ENCODE data around the gene UBA7.

UBA7 gene

GRCh38 chr3:49844464-49845183, 30.9 kb upstream of the UBA7 start:
- no peaks in the 10 kb centered on the region for H3K27me3 ChIP-seq (replicated peaks)
- H3K4me3 ChIP-seq (ENCODE audit: low read depth, low read length): no peak overlapping the region
- H3K27ac ChIP-seq: no peak overlapping the region
- in situ Hi-C loops (cut with HindIII; ENCODE audit: low pct_ligation_motif_present, low sequenced_read_pairs): no loop called here
- TF ChIP-seq CTCF (IDR thresholded peaks at IDR 0.05; ENCODE audit: low read depth, low read length, missing control alignments): no peak
- no peak for DNase-seq
- H3K36me3 ChIP-seq (replicated peaks): no peaks in the 10 kb centered on the region

DNA sequence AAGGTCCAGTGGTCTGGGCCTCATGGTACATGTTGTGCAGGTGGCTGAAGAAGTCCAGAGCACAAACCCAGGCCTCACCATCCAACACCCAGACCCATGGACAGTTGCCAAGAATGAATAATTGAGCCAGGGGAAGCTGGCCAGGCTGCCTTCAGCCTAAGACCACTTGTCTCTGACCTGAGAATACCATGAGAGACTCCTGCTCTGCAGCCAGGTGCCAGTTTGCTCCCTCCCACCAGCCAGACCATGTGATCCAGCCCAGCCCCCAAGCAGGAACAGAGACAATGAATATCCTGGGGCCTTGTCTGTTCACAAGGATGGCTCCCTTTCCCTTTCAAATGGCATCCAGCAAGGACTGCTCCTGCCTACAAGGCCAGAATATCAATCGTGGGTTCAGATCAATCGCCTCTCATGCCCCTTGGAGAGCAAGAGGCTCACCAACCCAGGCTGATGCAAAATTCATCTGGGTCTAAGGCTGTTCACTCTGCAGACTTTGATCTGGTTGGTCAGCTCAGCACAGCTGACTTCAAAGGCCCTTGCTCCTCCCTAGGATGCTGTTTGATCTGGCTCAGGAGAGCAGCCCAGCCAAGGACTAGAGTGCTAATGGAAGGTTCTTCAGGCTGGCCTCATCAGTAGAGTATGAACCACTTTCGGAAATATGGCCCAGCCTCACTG, 29.2 kb upstream of the UBA7 start:
- TF ChIP-seq CTCF (IDR thresholded peaks at IDR 0.05; ENCODE audit: low read depth, low read length, missing control alignments): no peak
- H3K27ac ChIP-seq: no peak overlapping the region
- no peak for DNase-seq

GRCh38 chr3:49841806-49842205, 28.1 kb upstream of the UBA7 start:
- H3K36me3 ChIP-seq (replicated peaks): no peaks in the 10 kb centered on the region
- in situ Hi-C loops (cut with HindIII; ENCODE audit: low pct_ligation_motif_present, low sequenced_read_pairs): no loop called here
- no peak for TF ChIP-seq CTCF (IDR thresholded peaks at IDR 0.05; ENCODE audit: low read depth, low read length, missing control alignments)
- H3K27me3 ChIP-seq (replicated peaks): no peaks in the 10 kb centered on the region
- no peak overlapping the region for H3K27ac ChIP-seq
- no peak overlapping the region for H3K4me3 ChIP-seq (ENCODE audit: low read depth, low read length)
- no peak for DNase-seq

More for the DNA sequence above, 29.2 kb upstream of the UBA7 start:
- Histone ChIP-seq H3K4me3 (ENCODE audit: low read depth, low read length) (no peak overlapping the region), H3K27me3 (replicated peaks) (no peaks in the 10 kb centered on the region), H3K36me3 (replicated peaks) (no peaks in the 10 kb centered on the region)
- in situ Hi-C loops (cut with HindIII; ENCODE audit: low pct_ligation_motif_present, low sequenced_read_pairs): no loop called here

DNA sequence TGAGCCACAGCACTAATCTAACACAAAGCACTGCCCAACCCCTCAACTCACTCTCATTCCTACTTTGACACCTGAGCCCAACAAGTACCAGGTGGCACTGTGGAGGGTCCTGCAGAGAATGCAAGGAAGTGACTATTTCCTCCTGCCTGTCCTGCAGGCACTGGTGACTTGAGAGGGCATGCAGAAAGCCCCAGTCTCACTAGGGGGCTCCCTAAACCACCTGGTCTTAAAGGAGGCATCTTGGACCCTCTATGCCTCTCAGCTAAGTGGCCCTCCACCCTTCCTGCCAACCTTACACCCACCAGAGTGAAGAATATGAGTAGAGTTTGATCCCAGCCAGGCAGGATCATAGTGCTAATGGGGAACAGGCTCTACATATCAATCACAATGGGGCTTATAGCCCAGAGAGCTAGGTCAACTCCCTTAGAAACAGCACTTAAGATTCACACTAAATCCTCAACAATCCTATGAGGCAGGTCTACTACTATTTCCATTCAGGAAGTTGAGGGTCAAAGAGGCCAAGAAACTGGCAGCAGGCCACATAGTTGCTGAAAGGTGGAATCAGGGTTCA, 27.5 kb upstream of the UBA7 start:
- in situ Hi-C loops (cut with HindIII; ENCODE audit: low pct_ligation_motif_present, low sequenced_read_pairs): no loop called here
- Histone ChIP-seq H3K27me3 (replicated peaks) (no peaks in the 10 kb centered on the region), H3K36me3 (replicated peaks) (no peaks in the 10 kb centered on the region), H3K4me3 (ENCODE audit: low read depth, low read length) (no peak overlapping the region), H3K27ac (no peak overlapping the region)
- peak; percentile 65 for TF ChIP-seq CTCF (IDR thresholded peaks at IDR 0.05; ENCODE audit: low read depth, low read length, missing control alignments)
- no peak for DNase-seq

- Histone ChIP-seq H3K36me3 (replicated peaks) (no peaks in the 10 kb centered on the region), H3K27me3 (replicated peaks) (no peaks in the 10 kb centered on the region), H3K4me3 (ENCODE audit: low read depth, low read length) (no peak overlapping the region), H3K27ac (no peak overlapping the region)
- in situ Hi-C loops (cut with HindIII; ENCODE audit: low pct_ligation_motif_present, low sequenced_read_pairs): no loop called here
- DNase-seq: no peak
- TF ChIP-seq CTCF (IDR thresholded peaks at IDR 0.05; ENCODE audit: low read depth, low read length, missing control alignments): no peak
These were observed 26.6 kb upstream of the UBA7 start for GRCh38 chr3:49840388-49840787.
